H1 (cell line): Measurements from ENCODE around the gene FAR1. TPM values are rescaled to one million over a fixed set of nuclear protein-coding genes. Genes with fewer than 3 reads are reported as not detected.

Source experiments
- CTCF ChIA-PET: fragments of 300-600 bp; sonication (Branson Sonifier 250); formaldehyde crosslinking; loops from one replicate; lab custom pipeline; 2021; ENCODE audit not compliant: partially characterized antibody; lab: Charles Lee
- POLR2A ChIA-PET: fragments of 300-600 bp; sonication (Branson Sonifier 250); formaldehyde crosslinking; loops from one replicate; lab custom pipeline; 2021; ENCODE audit warnings: inconsistent platforms; ENCODE audit not compliant: partially characterized antibody; lab: Charles Lee
- DNase-seq, 2 experiments: peaks; one replicate each; pipeline versions ENCODE4 v3.0.0 to v3.0.0-alpha.2; 2010 to 2022; ENCODE audit warnings: low spot score in 2 of 2, low read depth in 1 of 2, mixed read lengths in 1 of 2
- FAIRE-seq: peaks from 2 replicates; lab custom pipeline; 2011; peaks lifted over from hg19 to GRCh38; lab: Jason Lieb, UNC
- H2AFZ ChIP-seq: 2 replicates; pipeline ENCODE4 v1.8.1; 2012; ENCODE audit warnings: low read length, inconsistent platforms
- H2AK5ac ChIP-seq: 2 replicates; pipeline ENCODE4 v1.6.1; 2013; ENCODE audit warnings: low read depth, low read length
- H2BK120ac ChIP-seq: replicated peaks from 2 replicates; pipeline ENCODE3; 2013; ENCODE audit warnings: low read depth, low read length, inconsistent platforms
- H2BK12ac ChIP-seq: 2 replicates; pipeline ENCODE4 v1.6.1; 2013; ENCODE audit warnings: low read depth, low read length
- H2BK15ac ChIP-seq: 2 replicates; pipeline ENCODE4 v1.6.1; 2013; ENCODE audit warnings: low read length
- H2BK20ac ChIP-seq: 2 replicates; pipeline ENCODE4 v1.6.1; 2013; ENCODE audit warnings: low read length
- H2BK5ac ChIP-seq: 2 replicates; pipeline ENCODE4 v1.6.1; 2013; ENCODE audit warnings: low read depth, low read length
- H3K14ac ChIP-seq: 2 replicates; pipeline ENCODE4 v1.6.1; 2013; ENCODE audit warnings: inconsistent platforms; ENCODE audit not compliant: insufficient read length
- H3K18ac ChIP-seq: 2 replicates; pipeline ENCODE4 v1.6.1; 2013; ENCODE audit warnings: low read length; ENCODE audit errors: extremely low read depth
- H3K23ac ChIP-seq: 2 replicates; pipeline ENCODE4 v1.6.1; 2013; ENCODE audit warnings: inconsistent platforms; ENCODE audit not compliant: insufficient read length
- H3K23me2 ChIP-seq: 2 replicates; pipeline ENCODE4 v1.6.1; 2013; ENCODE audit warnings: low read depth, low read length
- H3K27ac ChIP-seq: 2 replicates; pipeline ENCODE4 v1.6.1; 2011; ENCODE audit warnings: low read depth, low read length, inconsistent platforms
- H3K27me3 ChIP-seq, 4 experiments: replicated peaks in 1 of 4; 1 replicate in 1 of 4; 2 replicates in 3 of 4; pipeline versions ENCODE4 v1.6.1 to v1.8.1; 2011 to 2013; ENCODE audit warnings: low read length in 3 of 4, mild to moderate bottlenecking in 3 of 4, inconsistent platforms in 2 of 4, mixed read lengths in 2 of 4, moderate library complexity in 1 of 4; ENCODE audit not compliant: control insufficient read depth in 3 of 4, insufficient read depth in 3 of 4; ENCODE audit errors: extremely low read depth in 1 of 4
- H3K36me3 ChIP-seq, 4 experiments: 2 replicates each; pipeline versions ENCODE4 v1.6.1 to v1.8.1; 2011 to 2013; ENCODE audit warnings: mild to moderate bottlenecking in 4 of 4, low read length in 3 of 4, moderate library complexity in 2 of 4, control low read depth in 1 of 4, inconsistent platforms in 1 of 4; ENCODE audit not compliant: insufficient read depth in 4 of 4, control insufficient read depth in 2 of 4
- H3K4ac ChIP-seq: replicated peaks from 2 replicates; pipeline ENCODE3; 2013; ENCODE audit warnings: low read length, low read depth, mixed read lengths, inconsistent platforms; ENCODE audit not compliant: insufficient read length
- H3K4me1 ChIP-seq, 4 experiments: replicated peaks in 1 of 4; 1 replicate in 1 of 4; 2 replicates in 3 of 4; pipeline versions ENCODE4 v1.6.1 to v1.8.1; 2011 to 2013; ENCODE audit warnings: low read length in 3 of 4, inconsistent platforms in 2 of 4, mixed read lengths in 1 of 4; ENCODE audit not compliant: insufficient read depth in 4 of 4, control insufficient read depth in 3 of 4
- H3K4me2 ChIP-seq, 2 experiments: 2 replicates each; pipeline versions ENCODE4 v1.6.1 to v1.8.1; 2011 to 2013; ENCODE audit warnings: low read depth in 2 of 2, low read length in 2 of 2, control low read depth in 1 of 2, inconsistent platforms in 1 of 2, mild to moderate bottlenecking in 1 of 2; ENCODE audit not compliant: insufficient read depth in 1 of 2
- H3K4me3 ChIP-seq, 4 experiments: fragments of 200-600, 300-600 bp in 1 of 4; sonication (generic), shearing (Covaris generic), sonication (Bioruptor Twin) in 1 of 4; 2 replicates each; pipeline versions ENCODE4 v1.5.1 to v1.8.1; 2011 to 2016; ENCODE audit warnings: low read length in 4 of 4, low read depth in 3 of 4, control low read depth in 2 of 4, inconsistent platforms in 2 of 4, mild to moderate bottlenecking in 2 of 4, mixed read lengths in 1 of 4, moderate library complexity in 1 of 4; ENCODE audit not compliant: insufficient read depth in 2 of 4; ENCODE audit errors: extremely low read depth in 1 of 4
- H3K56ac ChIP-seq: replicated peaks from 2 replicates; pipeline ENCODE3; 2013; ENCODE audit warnings: low read depth, mild to moderate bottlenecking, mixed read lengths, low read length, inconsistent platforms; ENCODE audit not compliant: insufficient read length
- H3K79me1 ChIP-seq: 2 replicates; pipeline ENCODE4 v1.6.1; 2013; ENCODE audit warnings: low read depth, low read length, control low read depth
- H3K79me2 ChIP-seq, 2 experiments: 2 replicates each; pipeline versions ENCODE4 v1.6.1 to v1.8.1; 2012 to 2013; ENCODE audit warnings: low read length in 2 of 2, mild to moderate bottlenecking in 2 of 2, inconsistent platforms in 1 of 2; ENCODE audit not compliant: insufficient read depth in 2 of 2, control insufficient read depth in 1 of 2
- H3K9ac ChIP-seq, 4 experiments: replicated peaks in 1 of 4; 1 replicate in 1 of 4; 2 replicates in 3 of 4; pipeline versions ENCODE4 v1.6.1 to v1.8.1; 2011 to 2013; ENCODE audit warnings: low read depth in 3 of 4, low read length in 3 of 4, control low read depth in 2 of 4, mild to moderate bottlenecking in 2 of 4, moderate library complexity in 2 of 4, inconsistent platforms in 1 of 4; ENCODE audit errors: extremely low read depth in 1 of 4
- H3K9me3 ChIP-seq, 2 experiments: 2 replicates each; pipeline versions ENCODE4 v1.6.1 to v1.8.1; 2012 to 2013; ENCODE audit warnings: mild to moderate bottlenecking in 2 of 2, moderate library complexity in 2 of 2, control low read depth in 1 of 2, inconsistent platforms in 1 of 2, low read depth in 1 of 2, low read length in 1 of 2, mixed read lengths in 1 of 2; ENCODE audit not compliant: insufficient read depth in 2 of 2
- H4K20me1 ChIP-seq, 2 experiments: replicated peaks in 1 of 2; 2 replicates each; pipeline versions ENCODE3 to v1.8.1; 2011 to 2013; ENCODE audit warnings: inconsistent platforms in 2 of 2, low read length in 2 of 2, mild to moderate bottlenecking in 1 of 2; ENCODE audit not compliant: insufficient read depth in 2 of 2, control insufficient read depth in 1 of 2
- H4K5ac ChIP-seq: 2 replicates; pipeline ENCODE4 v1.6.1; 2013; ENCODE audit warnings: low read length, low read depth, mixed read lengths, inconsistent platforms; ENCODE audit not compliant: insufficient read length
- H4K8ac ChIP-seq: 2 replicates; pipeline ENCODE4 v1.8.0; 2013; ENCODE audit warnings: mild to moderate bottlenecking, moderate library complexity, low read length, inconsistent platforms; ENCODE audit not compliant: insufficient read depth; ENCODE audit errors: extremely low read depth
- H4K91ac ChIP-seq: replicated peaks from 2 replicates; pipeline ENCODE3; 2013; ENCODE audit warnings: low read length, mixed read lengths, inconsistent platforms; ENCODE audit not compliant: insufficient read length
- BCL11A ChIP-seq, 2 experiments: IDR thresholded peaks; one replicate each; pipeline ENCODE4 v1.6.1; 2011; ENCODE audit warnings: low read depth in 2 of 2, low read length in 2 of 2, mild to moderate bottlenecking in 2 of 2
- CBX8 ChIP-seq: fragments of 300-800, 300-1000 bp; sonication (generic); IDR thresholded peaks from 2 replicates; pipeline ENCODE4 v1.7.1; 2016; ENCODE audit warnings: low read depth, low read length, borderline replicate concordance
- EZH2 ChIP-seq: fragments of 200-600 bp; sonication (generic); IDR thresholded peaks from 2 replicates; pipeline ENCODE4 v1.7.1; 2012; ENCODE audit warnings: low read depth, mild to moderate bottlenecking, moderate library complexity, low read length, inconsistent platforms; ENCODE audit not compliant: severe bottlenecking
- RAD21 ChIP-seq, 2 experiments: IDR thresholded peaks in 1 of 2; conservative IDR thresholded peaks in 1 of 2; 2 replicates each; pipeline ENCODE4 v1.6.1; 2011; ENCODE audit warnings: low read depth in 2 of 2, low read length in 2 of 2, improper control_type of control experiment in 1 of 2, inconsistent platforms in 1 of 2, mild to moderate bottlenecking in 1 of 2, moderate library complexity in 1 of 2
- USF2 ChIP-seq: IDR thresholded peaks from 2 replicates; pipeline ENCODE4 v1.6.1; 2011; ENCODE audit warnings: low read length, improper control_type of control experiment
- polyA plus RNA-seq, 7 experiments: library from polyadenylated mRNA; depleted of rRNA in 3 of 7; stranded (reverse) in 5 of 7; unstranded in 2 of 7; fragments of >200 nt in 5 of 7; fragments of 200-250 nt in 2 of 7; gene quantifications; 1 replicate in 5 of 7; 2 replicates in 1 of 7; 4 replicates in 1 of 7; pipeline versions ENCODE4 v1.2.1 to v1.2.3, GENCODE V29; 2011 to 2013; ENCODE audit warnings: missing spikeins in 2 of 7, mixed read lengths in 2 of 7
- total RNA-seq: library from RNA; stranded (reverse); fragmentation: NEBNext Ultra II Directional; extraction: Animal tissue kit (Norgen Biotek cat#: 25700); gene quantifications from 2 replicates; pipeline ENCODE4 v1.2.1, GENCODE V29; 2021

Gene FAR1
- total and polyA plus RNA-seq, 2 of the 8 experiments (the other 6 are each of a cell fraction or from before 2014, with no cell fraction given): 29.7 to 68.5 TPM

GRCh38 chr11:13705710-13706109, 37.2 kb downstream of the FAR1 start:
- Histone ChIP-seq H3K79me2 (no peaks in the 10 kb centered on the region), H4K91ac (no peak overlapping the region), H3K23me2 (no peaks in the 10 kb centered on the region), H3K4ac (no peak overlapping the region), H2BK20ac (no peak overlapping the region), H2AFZ (no peak overlapping the region), H4K8ac (no peak overlapping the region), H3K14ac (no peak overlapping the region), H3K27ac (no peak overlapping the region), H3K36me3 (peaks cover 0 to 35% (median 8%) of the 10 kb centered on the region in 4 experiments; a peak in 4 of 8 replicates), H2BK120ac (no peak overlapping the region), H3K9ac (no peak overlapping the region), H4K5ac (no peak overlapping the region), H3K56ac (no peak overlapping the region), H3K4me1 (peaks cover 0 to 4% (median 0%) of the 10 kb centered on the region in 4 experiments; a peak in 1 of 7 replicates), H3K4me2 (no peak overlapping the region), H3K79me1 (no peaks in the 10 kb centered on the region), H2BK15ac (no peak overlapping the region), H3K23ac (no peak overlapping the region), H3K4me3 (no peak overlapping the region), H3K27me3 (no peaks in the 10 kb centered on the region), H2BK5ac (no peak overlapping the region), H3K9me3 (no peaks in the 10 kb centered on the region), H2BK12ac (no peak overlapping the region), H4K20me1 (peaks cover 2 to 3% of the 10 kb centered on the region in 2 experiments), H3K18ac (no peak overlapping the region), H2AK5ac (no peak overlapping the region)
- TF ChIP-seq BCL11A (IDR thresholded peaks at IDR 0.05; ENCODE audit: low read depth in 2 of 2, low read length in 2 of 2): no peak
- no peak for TF ChIP-seq USF2
- TF ChIP-seq CBX8: no peak
- TF ChIP-seq RAD21 (IDR thresholded peaks at IDR 0.05 in 1 of 2, conservative IDR thresholded peaks at IDR 0.05 in 1 of 2; ENCODE audit: low read depth in 2 of 2, low read length in 2 of 2): no peak
- TF ChIP-seq EZH2: no peak
- POLR2A ChIA-PET: no interaction called here
- DNase-seq: no peak
- CTCF ChIA-PET: no interaction called here
- no peak for FAIRE-seq
